ENCODE data around the gene TLX3.

The TLX3 gene

GRCh38 chr5:171323806-171324632, 15.0 kb downstream of the TLX3 start:
- TF ChIP-seq GATA3 (IDR thresholded peaks at IDR 0.05; ENCODE audit: low read depth, low read length): no peak
- no peak for TF ChIP-seq GATA2 (IDR thresholded peaks at IDR 0.05; ENCODE audit: low read depth, low read length)

- TF ChIP-seq GATA3 (IDR thresholded peaks at IDR 0.05; ENCODE audit: low read depth, low read length) (no peak), GATA2 (IDR thresholded peaks at IDR 0.05; ENCODE audit: low read depth, low read length) (no peak)
Observed at GRCh38 chr5:171330021-171330420, 21.0 kb downstream of the TLX3 start.

GRCh38 chr5:171335616-171336015, 26.6 kb downstream of the TLX3 start:
- no peak for TF ChIP-seq GATA2 (IDR thresholded peaks at IDR 0.05; ENCODE audit: low read depth, low read length)
- no peak for TF ChIP-seq GATA3 (IDR thresholded peaks at IDR 0.05; ENCODE audit: low read depth, low read length)

- TF ChIP-seq GATA3 (IDR thresholded peaks at IDR 0.05; ENCODE audit: low read depth, low read length) (no peak), GATA2 (IDR thresholded peaks at IDR 0.05; ENCODE audit: low read depth, low read length) (no peak)
Observed at GRCh38 chr5:171336521-171337209, 27.6 kb downstream of the TLX3 start.

GRCh38 chr5:171337210-171337569, 28.1 kb downstream of the TLX3 start:
- no peak for TF ChIP-seq GATA3 (IDR thresholded peaks at IDR 0.05; ENCODE audit: low read depth, low read length)
- TF ChIP-seq GATA2 (IDR thresholded peaks at IDR 0.05; ENCODE audit: low read depth, low read length): no peak

GRCh38 chr5:171340042-171340441, 31.0 kb downstream of the TLX3 start:
- TF ChIP-seq GATA3 (IDR thresholded peaks at IDR 0.05; ENCODE audit: low read depth, low read length) (no peak), GATA2 (IDR thresholded peaks at IDR 0.05; ENCODE audit: low read depth, low read length) (no peak)

- no peak for TF ChIP-seq GATA3 (IDR thresholded peaks at IDR 0.05; ENCODE audit: low read depth, low read length)
- TF ChIP-seq GATA2 (IDR thresholded peaks at IDR 0.05; ENCODE audit: low read depth, low read length): no peak
Observed at GRCh38 chr5:171340491-171340890, 31.4 kb downstream of the TLX3 start.

- TF ChIP-seq GATA2 (IDR thresholded peaks at IDR 0.05; ENCODE audit: low read depth, low read length) (no peak), GATA3 (IDR thresholded peaks at IDR 0.05; ENCODE audit: low read depth, low read length) (no peak)
Observed at GRCh38 chr5:171342362-171343111, 33.5 kb downstream of the TLX3 start.

- TF ChIP-seq GATA2 (IDR thresholded peaks at IDR 0.05; ENCODE audit: low read depth, low read length) (no peak), GATA3 (IDR thresholded peaks at IDR 0.05; ENCODE audit: low read depth, low read length) (no peak)
Observed at GRCh38 chr5:171344936-171345608, 36.0 kb downstream of the TLX3 start.

- no peak for TF ChIP-seq GATA2 (IDR thresholded peaks at IDR 0.05; ENCODE audit: low read depth, low read length)
- TF ChIP-seq GATA3 (IDR thresholded peaks at IDR 0.05; ENCODE audit: low read depth, low read length): no peak
Observed at GRCh38 chr5:171351536-171352073, 42.6 kb downstream of the TLX3 start.

- no peak for TF ChIP-seq GATA2 (IDR thresholded peaks at IDR 0.05; ENCODE audit: low read depth, low read length)
- no peak for TF ChIP-seq GATA3 (IDR thresholded peaks at IDR 0.05; ENCODE audit: low read depth, low read length)
Observed at GRCh38 chr5:171355302-171355724, 46.3 kb downstream of the TLX3 start.

GRCh38 chr5:171357843-171358242, 48.8 kb downstream of the TLX3 start:
- TF ChIP-seq GATA2 (IDR thresholded peaks at IDR 0.05; ENCODE audit: low read depth, low read length): peak; percentile 93
- peak; percentile 84 for TF ChIP-seq GATA3 (IDR thresholded peaks at IDR 0.05; ENCODE audit: low read depth, low read length)

Measured in SH-SY5Y (cell line).